GM13976 (cell line): ENCODE measurements around the gene TRAPPC3.

Experiments
- DNase-seq: peaks from one replicate; pipeline ENCODE4 v3.0.0; 2012; ENCODE audit warnings: low spot score
- in situ Hi-C: fragments of 300-500 bp; cut with MboI; formaldehyde crosslinking; loops from one replicate; pipeline ENCODE4 v1.12.0; 2022; ENCODE audit warnings: low sequenced_read_pairs, mixed read lengths, inconsistent platforms; ENCODE audit not compliant: unreplicated experiment
- TF ChIP-seq, protein P1 (sequence below): IDR thresholded peaks from 2 replicates; pipeline ENCODE4 v1.5.1; 2012; ENCODE audit warnings: borderline replicate concordance, mild to moderate bottlenecking; ENCODE audit not compliant: insufficient read depth; ENCODE audit errors: extremely low read depth, missing control alignments, control extremely low read depth

The TRAPPC3 gene

DNA sequence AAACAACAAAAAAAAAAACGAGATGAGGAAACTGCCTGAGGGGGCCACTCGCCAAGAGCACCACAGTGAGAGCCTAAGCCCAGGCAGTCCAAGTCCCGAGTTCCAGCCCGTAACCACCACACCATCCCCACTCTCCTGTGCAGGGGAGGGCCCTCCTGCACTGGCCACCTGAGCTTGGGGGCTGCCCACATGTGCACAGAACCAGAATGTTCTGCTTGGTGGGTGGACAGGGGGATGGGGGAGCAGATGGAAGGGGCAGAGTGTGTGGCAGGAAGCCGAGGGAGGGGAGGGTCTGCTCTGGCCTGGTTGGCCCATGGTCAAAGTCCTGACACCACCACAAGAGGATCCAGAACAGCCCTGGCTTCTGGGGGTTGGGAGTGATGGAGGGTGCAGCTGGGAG, 43.0 kb downstream of the TRAPPC3 start:
- in situ Hi-C loops = loop anchor here (10.0 kb wide), 1 partner anchor 79 kb away; no protein-coding TSS in a partner anchor
- DNase-seq = no peak
- TF ChIP-seq, protein P1, sequence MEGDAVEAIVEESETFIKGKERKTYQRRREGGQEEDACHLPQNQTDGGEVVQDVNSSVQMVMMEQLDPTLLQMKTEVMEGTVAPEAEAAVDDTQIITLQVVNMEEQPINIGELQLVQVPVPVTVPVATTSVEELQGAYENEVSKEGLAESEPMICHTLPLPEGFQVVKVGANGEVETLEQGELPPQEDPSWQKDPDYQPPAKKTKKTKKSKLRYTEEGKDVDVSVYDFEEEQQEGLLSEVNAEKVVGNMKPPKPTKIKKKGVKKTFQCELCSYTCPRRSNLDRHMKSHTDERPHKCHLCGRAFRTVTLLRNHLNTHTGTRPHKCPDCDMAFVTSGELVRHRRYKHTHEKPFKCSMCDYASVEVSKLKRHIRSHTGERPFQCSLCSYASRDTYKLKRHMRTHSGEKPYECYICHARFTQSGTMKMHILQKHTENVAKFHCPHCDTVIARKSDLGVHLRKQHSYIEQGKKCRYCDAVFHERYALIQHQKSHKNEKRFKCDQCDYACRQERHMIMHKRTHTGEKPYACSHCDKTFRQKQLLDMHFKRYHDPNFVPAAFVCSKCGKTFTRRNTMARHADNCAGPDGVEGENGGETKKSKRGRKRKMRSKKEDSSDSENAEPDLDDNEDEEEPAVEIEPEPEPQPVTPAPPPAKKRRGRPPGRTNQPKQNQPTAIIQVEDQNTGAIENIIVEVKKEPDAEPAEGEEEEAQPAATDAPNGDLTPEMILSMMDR = no peak

DNA sequence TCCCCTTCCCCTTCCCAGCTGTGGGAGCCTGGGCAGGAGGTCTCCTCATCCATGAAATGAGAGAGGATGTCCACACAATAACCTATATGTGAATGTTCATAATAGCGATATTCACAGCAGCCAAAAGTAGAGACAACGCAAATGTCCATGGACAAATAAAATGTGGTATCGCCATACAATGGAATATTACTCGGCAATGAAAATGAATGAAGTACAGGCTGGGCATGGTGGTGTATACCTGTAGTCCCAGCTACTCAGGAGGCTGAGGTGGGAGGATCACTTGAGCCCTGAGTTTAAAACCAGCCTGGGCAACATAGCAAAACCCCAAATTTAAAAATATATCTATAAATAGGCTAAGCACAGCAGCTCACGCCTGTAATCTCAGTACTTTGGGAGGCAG, 47.7 kb downstream of the TRAPPC3 start:
- in situ Hi-C loops = loop anchor here (10.0 kb wide), 1 partner anchor 83 kb away; no protein-coding TSS in a partner anchor
- DNase-seq = no peak
- TF ChIP-seq, protein P1 = no peak

DNA sequence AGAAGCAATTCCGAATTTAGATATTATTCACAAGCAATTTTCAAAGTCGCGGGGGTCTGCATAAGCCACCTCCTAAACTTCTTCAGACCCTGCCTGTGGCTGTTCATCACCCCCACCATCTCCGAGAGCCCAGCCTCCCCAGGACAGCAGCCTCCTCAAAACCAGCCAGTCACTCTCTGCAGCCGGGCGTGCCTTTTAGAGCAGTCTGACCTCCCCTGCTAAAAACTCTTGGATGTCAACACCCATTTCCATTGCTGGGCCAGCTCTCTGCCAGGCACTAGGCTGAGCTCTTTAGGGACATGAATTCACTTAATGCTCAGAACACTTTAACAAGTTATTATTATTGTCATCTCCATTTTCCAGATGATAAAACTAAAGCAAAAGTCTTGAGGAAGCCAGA, 48.9 kb downstream of the TRAPPC3 start:
- no peak for DNase-seq
- in situ Hi-C loops = loop anchor here (10.0 kb wide), 1 partner anchor 84 kb away; no protein-coding TSS in a partner anchor
- TF ChIP-seq, protein P1 = no peak

DNA sequence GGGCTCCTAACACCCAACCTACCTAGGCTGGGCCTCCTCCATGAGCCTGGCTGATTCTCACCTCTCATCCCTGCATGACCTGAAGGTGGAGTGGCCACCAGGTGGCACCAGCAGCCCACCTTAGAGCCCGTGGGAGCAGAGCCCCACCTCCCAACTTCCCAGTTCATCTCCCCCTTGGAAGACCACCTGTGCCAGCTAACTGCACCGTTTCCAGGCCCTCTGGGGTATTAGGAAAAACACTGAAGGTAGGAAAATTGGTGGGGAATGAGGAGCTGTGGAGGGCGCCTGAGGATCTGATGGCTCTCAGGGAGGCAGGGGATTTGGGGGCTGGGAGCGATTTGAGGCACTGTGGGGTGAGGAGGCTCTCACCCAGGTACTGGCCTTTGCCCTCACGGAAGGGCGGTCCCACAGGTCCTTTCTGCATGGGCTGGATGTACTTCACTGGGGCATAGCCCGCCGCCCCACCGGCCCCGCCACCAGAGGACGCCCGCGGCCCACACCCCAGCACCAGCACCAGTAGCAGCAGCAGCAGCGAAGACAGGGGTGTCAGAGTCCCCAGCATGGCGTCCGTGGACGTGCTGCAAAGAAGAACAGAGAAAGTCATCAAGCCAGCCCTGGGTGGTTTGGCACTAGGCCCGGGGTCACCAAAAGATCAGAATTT, 49.5 kb downstream of the TRAPPC3 start:
- in situ Hi-C loops = loop anchor here (10.0 kb wide), 1 partner anchor 85 kb away; no protein-coding TSS in a partner anchor

DNA sequence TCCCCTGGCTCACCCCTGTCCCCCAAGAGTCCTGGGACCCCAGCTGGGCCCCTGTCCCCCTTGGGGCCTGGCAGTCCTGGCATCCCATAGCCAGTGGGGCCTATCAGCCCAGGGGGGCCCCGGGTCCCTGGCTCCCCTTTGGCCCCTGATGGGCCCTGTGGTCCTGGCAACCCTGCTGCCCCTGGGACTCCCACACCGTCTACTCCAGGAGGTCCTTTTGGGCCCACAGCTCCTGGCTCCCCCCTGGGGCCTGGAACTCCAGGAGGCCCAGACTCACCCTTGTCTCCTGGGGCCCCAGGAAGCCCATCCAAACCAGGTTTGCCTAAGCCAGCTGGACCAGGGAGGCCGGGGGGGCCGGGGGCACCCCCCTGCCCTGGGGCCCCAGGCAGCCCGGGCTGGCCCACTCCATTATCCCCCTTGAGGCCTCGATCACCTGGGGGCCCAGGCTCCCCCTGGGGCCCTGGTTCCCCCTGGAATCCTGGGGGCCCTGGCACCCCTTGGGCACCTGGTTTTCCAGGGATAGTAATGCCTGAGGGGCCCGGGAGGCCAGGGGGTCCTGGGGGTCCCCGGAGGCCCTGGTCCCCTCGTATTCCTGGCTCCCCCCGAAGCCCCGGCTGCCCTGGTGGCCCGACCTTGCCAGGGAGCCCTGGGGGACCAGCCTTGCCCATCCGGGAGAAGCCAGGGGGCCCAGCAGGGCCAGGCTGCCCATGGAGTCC, 50.5 kb downstream of the TRAPPC3 start:
- peak; percentile 32 for DNase-seq
- TF ChIP-seq, protein P1 = no peak
- in situ Hi-C loops = no loop called here

More for the DNA sequence above, 49.5 kb downstream of the TRAPPC3 start:
- TF ChIP-seq, protein P1 = peak; percentile 88
- DNase-seq = peak; percentile 90

DNA sequence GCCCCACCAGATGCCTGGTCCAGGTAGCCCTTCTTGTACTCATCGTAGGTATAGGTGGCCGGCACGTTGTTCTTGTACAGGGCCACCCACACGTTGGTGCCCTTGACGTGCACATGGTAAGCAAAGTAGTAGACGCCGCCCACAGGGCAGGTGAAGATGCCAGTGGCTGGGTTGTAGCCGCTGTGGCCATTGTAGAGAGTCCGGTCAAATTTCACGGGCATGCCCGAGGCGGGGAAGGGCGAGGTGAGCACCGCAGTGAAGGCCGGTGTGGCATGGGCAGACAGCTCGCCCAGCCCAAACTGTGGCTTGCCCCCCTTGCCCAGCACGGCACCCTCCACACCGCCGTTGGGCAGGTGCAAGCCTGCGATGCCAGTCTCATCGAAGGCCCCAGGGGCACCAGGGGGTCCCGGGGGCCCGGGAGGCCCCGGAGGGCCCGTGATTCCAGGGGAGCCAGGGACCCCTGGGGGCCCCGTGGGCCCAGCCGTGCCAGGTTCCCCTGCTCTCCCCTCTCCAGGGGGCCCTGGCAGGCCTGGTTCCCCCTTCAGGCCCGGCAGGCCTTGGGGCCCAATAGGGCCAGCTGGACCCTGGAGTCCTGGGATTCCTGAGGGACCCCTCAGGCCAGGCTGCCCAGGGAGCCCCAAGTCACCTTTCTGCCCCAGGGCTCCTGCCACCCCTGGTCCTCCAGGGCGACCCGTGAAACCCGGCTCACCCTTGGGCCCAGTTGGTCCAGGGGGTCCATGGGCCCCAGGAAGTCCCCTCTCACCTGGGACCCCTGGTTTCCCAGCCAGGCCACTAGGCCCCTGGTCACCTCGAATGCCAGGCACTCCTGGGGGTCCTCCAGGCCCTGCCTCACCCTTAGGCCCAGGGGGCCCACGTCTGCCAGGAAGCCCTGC, 51.3 kb downstream of the TRAPPC3 start:
- TF ChIP-seq, protein P1 = no peak
- no peak for DNase-seq
- in situ Hi-C loops = no loop called here
